GM18526 (cell line): ENCODE data around the gene SUMO3.

Source experiments
- POLR2A ChIP-seq: IDR thresholded peaks from 3 replicates; pipeline ENCODE4 v1.6.1; 2011; ENCODE audit not compliant: insufficient read length; ENCODE audit errors: extremely low read depth

The SUMO3 gene

DNA sequence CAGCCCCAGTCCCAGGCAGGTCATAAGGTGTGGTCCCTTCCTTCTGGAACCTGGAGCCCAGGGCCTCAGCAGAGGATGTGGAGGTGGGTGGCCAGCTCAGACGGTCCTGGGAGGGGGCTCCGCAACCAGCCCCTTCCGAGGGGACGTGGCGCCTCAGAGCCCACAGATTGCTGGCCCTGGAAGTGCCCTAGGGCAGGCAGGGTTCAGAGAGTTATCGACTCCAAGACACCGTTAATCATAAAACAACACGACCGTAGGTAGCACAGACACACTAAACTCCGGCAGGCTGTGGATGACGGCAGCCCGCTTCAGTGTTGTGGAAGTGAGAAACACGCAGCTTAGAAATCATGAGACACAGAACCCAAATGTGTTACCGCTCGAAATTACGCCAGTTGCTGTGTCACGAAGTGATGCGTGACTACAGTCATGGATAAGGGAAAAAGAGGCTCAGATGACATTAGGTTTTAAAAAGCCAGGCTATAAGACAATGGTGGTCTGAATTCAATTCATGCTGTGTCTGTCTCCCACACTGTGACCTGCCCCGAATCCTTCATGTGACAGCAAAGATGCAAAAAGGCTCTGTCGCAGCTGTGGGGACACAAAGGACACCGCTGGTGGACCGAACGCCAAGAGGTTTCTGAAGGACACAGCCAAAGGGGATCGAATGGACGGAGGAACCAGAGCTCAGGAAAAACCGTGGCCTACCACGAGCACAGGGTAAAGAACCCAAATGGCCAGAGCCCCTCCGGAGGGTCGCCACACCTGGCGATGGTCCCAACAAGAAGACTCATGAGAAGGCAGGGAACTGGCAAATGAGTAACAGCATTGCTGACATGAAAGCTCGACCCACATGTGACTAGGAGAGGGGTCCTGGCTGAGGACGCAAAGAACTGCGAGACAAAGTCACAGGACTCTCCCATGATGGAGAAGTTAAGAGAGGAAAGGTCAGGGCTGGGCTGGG lies 1.7 kb upstream of the SUMO3 start:
- no peak for TF ChIP-seq POLR2A

DNA sequence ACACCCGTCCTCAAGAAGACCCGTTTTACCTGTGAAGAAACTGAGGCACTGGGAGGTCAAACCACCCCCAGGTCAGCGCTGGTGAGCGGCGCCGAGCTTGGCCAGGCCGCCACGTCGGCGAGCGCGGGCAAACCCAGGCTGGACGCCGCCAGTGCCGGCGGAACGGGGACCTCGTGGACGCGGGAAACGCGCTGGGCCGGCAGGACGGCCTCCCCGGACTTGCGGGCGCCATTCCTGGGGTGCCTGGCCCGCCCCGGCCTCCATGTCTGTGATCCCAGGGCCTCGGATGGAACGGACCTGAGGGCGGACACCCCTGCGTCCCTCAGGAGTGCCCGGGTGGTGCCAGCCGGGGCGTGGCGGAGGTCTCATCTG lies 764 bp upstream of the SUMO3 start:
- TF ChIP-seq POLR2A, result no peak

DNA sequence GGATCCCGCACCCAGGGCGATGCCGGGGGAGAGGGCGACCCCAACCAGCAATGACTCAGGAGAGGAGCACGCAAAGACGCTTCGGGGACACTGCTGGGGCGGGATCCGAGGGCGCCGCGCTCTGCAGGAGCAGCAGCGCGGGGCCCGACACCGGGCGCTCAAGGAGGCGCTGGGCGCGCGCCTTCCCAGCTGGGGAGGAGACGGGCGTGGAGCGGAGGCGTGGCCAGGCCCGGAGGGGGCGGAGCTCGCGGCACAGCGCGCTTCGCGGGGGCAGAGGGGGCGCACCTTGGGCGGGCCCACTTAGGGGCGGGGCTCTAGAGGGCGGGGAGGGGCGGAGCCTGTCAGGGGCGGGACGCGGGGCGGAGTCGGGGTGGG lies 369 bp downstream of the SUMO3 start:
- no peak for TF ChIP-seq POLR2A

DNA sequence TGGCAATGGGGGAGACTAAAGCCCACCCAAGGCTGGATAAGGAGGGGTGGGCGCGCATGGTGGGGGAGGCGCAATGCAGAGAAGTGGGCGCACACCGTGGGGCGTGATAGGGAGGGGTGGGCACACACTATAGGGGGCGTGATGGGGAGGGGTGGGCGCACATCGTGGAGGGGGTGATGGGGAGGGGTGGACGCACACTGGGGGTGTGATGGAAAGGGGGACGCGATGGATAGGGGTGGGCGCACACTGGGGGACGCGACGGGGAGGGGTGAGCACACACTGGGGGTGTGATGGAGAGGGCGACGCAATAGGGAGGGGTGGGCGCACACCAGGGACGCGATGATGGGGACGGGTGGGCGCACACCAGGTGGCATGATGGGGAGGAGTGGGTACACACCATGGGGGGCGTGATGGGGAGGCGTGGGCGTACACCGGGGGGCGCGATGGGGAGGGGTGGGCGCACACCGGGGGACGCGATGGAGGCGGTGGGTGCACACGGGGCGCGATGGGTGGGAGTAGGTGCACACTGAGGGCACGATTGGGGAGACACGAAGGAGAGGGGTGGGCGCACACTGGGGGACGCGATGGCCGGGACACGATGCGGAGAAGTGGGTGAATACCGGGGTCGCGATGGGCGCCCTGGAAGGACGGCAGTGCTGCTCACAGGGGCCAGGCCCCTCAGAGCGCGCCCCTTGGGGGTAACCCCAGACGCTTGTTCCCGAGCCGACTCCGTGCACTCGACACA lies 929 bp downstream of the SUMO3 start:
- no peak for TF ChIP-seq POLR2A

DNA sequence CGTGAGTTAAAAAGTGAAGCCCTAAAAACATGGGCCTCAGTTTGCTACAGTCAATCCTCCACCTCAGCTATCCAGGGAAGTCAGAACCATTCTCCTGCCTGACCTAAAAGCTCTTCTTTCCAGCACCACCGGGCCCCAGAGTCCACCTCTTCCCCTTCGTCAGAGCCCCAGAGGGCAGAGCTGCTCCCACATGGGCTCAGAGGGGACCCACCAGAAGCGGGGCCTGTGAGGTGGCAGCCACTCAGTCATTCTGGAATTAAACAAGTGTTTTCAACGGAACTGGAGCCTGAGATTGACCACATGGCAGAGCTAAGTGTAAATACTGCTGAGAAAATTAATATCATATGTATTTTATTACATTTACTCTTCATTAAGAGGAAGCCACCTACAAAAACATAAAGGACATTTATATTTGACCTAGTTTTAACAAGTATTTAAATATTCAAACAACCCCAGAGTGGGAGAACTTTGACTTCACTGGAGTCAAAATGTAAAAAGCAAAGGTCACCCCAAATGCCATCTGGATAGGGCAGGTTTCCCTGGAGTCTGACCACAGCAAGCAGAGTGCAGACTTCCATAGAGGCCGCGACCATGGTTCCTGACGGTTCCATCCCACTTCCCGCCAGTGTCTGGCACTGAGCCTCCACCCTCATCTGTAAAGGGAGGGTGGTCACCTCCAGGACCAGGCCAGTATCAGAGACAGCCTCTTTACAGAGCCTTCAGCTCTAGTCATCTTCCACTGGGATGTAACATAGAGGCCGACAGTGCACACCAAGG lies 1.8 kb downstream of the SUMO3 start:
- no peak for TF ChIP-seq POLR2A

DNA sequence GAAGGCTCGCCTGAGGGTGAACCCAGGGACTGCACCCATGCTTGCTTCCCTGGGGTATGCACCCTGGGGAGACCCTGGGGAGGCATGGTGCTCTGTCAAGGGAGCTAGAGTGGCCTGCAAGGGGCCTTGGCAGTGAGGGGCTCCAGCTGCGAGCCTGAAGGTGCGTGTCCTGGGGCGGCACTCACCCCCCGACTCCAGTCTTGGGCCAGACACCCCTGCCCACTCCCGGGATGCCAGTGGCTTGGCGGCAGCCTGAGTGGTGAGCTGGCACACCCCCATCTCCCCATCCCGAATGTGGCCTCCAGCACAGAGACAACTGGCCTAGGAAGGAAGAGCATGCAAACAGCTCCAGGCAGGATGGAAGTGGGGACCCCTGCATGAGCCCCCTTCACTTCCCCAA lies 2.6 kb downstream of the SUMO3 start:
- TF ChIP-seq POLR2A, result no peak

DNA sequence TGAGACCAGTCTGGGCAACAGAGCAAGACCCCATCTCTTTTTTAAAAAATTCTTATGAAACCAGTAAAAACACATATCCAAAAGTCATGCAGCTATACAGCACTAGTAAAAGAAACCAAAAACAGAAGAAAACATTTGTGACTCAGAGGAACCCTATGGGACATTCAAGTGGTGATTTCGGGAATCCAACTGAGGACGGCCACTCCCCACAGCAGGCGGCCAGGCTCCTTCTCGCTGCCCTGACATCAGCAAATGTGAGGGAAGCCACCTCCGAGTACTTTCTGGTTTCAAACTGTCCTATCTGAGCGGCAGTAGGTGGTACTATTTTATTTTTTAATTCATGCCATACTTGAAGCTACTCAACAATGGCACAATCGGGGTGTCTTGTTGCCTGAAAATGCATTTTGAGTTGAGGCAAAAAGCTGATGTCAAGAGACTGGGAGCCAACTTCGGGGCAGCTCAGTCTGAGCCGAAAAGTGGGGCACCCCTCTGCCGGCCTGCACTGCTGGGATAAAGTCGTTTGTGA lies 3.3 kb downstream of the SUMO3 start:
- TF ChIP-seq POLR2A, result no peak

DNA sequence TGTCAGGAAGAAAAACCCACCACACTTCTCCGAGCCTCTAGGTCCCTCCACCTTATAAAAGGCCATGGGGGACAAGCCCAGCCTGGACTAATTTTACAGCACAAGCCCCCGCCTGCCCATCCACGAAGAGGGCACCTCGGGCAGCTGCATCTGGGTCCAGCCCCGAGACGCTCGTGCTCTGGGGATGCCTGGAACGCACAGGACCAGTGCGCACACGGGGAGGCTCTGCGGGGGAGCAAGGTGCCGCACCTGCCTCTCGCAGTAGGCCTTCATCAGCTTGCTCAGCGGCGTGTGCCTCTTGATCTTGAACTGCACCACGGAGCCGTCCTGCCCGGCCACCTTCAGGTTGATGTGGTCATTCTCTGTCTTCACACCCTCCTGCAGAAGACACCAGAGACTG lies 4.1 kb downstream of the SUMO3 start:
- TF ChIP-seq POLR2A, result no peak

DNA sequence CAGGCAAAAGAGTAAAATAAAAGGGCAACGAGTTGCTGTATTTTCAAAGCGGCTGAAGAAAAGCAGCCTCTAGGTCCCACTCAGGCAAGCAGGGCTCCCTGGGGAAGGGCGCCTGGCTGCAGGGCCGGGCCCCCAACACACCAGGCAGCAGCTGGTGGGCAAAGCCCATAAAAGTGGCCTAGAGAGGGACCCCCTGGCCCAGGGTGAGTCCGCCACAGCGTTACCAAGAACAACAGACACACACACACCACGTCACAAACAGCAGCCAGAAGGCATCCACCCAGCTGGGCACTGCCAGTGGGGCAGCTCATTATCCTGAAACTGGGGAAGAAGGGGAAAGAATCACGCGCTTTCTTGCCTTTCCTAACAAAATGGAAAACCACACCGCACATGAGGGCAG lies 4.7 kb downstream of the SUMO3 start:
- TF ChIP-seq POLR2A, result no peak

DNA sequence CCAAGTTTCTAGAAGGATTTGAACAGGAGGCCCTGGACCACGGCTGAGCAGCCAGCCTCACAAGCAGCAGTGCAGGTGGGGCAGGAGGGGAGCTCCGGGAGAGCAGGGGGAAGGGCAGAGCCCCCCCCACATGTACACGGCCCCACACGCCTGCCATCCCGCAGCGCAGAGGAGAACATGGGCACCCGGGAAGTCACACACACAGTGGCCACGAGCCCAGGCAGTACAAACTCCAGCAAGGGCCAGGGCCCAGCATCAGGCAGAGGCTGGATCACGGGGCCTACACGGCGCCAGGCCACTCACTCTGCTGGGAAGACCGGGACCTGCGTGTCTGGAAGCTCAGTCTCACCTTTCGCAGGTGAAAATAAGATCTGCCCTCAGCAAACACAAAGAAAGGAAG lies 5.2 kb downstream of the SUMO3 start:
- TF ChIP-seq POLR2A, result no peak

DNA sequence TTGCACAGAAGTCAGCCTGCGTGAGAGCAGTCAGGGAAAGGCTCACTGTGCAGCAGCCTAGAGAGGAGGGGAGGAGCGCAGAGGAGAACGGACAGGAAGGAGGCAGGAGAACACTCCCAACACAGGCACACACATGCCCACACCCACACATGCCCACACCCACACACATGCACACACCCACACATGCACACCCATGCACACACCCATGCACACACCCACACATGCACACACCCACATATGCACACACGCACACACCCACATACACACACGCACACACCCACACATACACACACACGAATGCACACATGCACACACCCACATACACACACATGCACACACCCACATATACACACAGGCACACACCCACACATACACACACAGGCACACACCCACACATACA lies 7.1 kb downstream of the SUMO3 start:
- TF ChIP-seq POLR2A, result no peak

DNA sequence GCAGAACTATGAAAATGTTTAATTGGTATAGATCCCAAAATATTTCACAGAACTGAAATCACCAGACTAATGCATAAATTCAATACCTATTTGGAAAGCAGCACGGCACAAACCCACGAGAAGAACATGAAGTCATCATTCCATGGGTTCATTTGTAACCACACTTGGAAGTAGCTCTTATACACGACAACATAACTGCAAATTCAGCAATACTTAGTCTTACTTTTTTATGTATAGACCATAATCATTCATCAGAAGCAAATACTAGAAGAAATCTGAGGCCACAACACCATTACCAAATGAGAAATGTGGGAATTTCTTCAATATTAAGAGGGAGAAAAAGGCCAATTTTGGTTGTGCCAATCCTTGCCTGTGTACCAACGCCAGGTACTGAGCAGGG lies 12.0 kb downstream of the SUMO3 start:
- no peak for TF ChIP-seq POLR2A

DNA sequence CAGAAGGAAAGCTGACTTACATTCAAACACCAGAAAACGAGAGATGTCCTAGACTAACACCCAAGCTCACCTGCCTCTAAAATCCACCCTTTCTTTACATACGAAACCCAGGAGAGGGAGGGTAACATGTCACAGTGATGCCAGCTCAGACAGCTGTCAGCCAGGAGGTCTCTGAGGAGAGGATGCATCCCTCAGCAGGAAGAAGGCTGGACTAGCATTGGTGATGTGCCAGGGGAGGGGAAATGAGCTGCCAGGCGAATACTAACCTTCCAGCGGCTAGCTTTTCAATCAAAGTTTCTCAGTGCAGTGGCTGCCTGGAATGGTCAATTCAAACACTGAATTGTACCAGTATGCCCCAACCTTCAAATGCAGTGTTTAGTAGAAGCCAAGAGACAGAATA lies 12.6 kb downstream of the SUMO3 start:
- TF ChIP-seq POLR2A, result no peak

DNA sequence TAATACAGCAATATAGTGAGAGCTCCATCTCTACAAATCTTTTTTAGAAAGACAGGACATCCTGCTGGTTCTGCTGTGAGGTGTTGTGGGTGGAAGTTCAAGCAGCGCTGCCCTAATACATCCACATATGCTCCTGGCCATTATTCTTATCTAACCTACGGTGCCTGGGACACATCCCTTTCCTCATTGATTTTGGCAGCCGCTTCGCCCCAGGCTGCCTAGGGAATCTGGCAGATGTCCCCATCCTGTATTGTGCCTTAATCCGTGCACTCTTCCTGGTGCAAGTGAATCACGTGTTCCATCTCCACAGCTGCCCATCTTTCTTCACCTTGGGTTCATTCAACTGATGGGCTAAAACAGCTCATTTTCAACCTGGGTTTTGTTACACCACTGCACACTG lies 13.1 kb downstream of the SUMO3 start:
- TF ChIP-seq POLR2A, result no peak

DNA sequence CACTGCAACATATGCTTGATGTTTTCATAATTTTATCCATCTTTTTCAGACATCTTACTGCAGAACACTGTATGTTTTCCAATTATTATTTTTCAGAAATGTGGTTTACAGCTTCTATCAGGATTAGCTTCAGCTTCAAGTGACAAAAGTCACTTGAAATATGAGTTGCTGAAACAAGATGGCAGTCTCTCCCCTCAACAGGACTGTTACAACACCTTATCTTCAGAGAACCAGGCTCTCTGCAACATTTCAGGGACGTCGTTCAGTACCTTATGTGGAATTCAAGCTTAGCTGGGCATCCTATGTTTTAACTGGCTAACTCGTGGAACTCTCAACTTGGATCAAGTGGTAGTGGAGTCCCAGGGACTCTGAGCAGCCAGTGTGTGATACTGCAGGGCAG lies 14.2 kb downstream of the SUMO3 start:
- no peak for TF ChIP-seq POLR2A
